ENCODE results near the gene WASF2.

- TF ChIP-seq GLMP (CRISPR knock-in tag; IDR thresholded peaks at IDR 0.05; ENCODE audit: borderline replicate concordance) (no peak), ZBTB26 (CRISPR knock-in tag; IDR thresholded peaks at IDR 0.05; ENCODE audit: borderline replicate concordance) (no peak), FOXA3 (CRISPR knock-in tag; IDR thresholded peaks at IDR 0.05) (no peak), CTCF (CRISPR knock-in tag; IDR thresholded peaks at IDR 0.05) (no peak), IKZF1 (IDR thresholded peaks at IDR 0.05) (no peak), U2AF2 (IDR thresholded peaks at IDR 0.05; ENCODE audit: low read depth, low read length) (no peak), POLR2A (IDR thresholded peaks at IDR 0.05; ENCODE audit: insufficient read depth in 1 of 2, low read depth in 2 of 2, low read length in 2 of 2) (no peak)
These were observed 83.6 kb downstream of the WASF2 start for GRCh38 chr1:27406362-27406680.
